ENCODE measurements around the gene MED13L. TPM values are rescaled to one million over a fixed set of nuclear protein-coding genes. Genes with fewer than 3 reads are reported as not detected.
"Not testable (repeated sequence)": the region's sequence is repeated elsewhere in the genome, so short reads cannot be mapped to it uniquely, and the experiment has no call there.

MED13L gene
- total RNA-seq, 1 experiment from 2014 or later, result 62.6 TPM

GRCh38 chr12:116057356-116057755 lies 220.1 kb downstream of the MED13L start:
- no peak for DNase-seq (ENCODE audit: low spot score)
- in situ Hi-C loops (cut with HindIII; ENCODE audit: low sequenced_read_pairs), result no loop called here

- in situ Hi-C loops (cut with HindIII; ENCODE audit: low sequenced_read_pairs), result no loop called here
- DNase-seq (ENCODE audit: low spot score), result peak; percentile 67
Measured at GRCh38 chr12:116055895-116056607, 221.4 kb downstream of the MED13L start.

GRCh38 chr12:116054280-116054679 lies 223.2 kb downstream of the MED13L start:
- in situ Hi-C loops (cut with HindIII; ENCODE audit: low sequenced_read_pairs), result no loop called here
- DNase-seq (ENCODE audit: low spot score), result no peak

- DNase-seq (ENCODE audit: low spot score), result peak; percentile 54
Measured at GRCh38 chr12:116053479-116054200, 223.9 kb downstream of the MED13L start.

GRCh38 chr12:116050275-116050674 lies 227.2 kb downstream of the MED13L start:
- in situ Hi-C loops (cut with HindIII; ENCODE audit: low sequenced_read_pairs), result no loop called here
- DNase-seq (ENCODE audit: low spot score), result no peak

More at GRCh38 chr12:116053479-116054200, 223.9 kb downstream of the MED13L start:
- in situ Hi-C loops (cut with HindIII; ENCODE audit: low sequenced_read_pairs), result no loop called here

- DNase-seq (ENCODE audit: low spot score), result peak; percentile 51
- in situ Hi-C loops (cut with HindIII; ENCODE audit: low sequenced_read_pairs), result no loop called here
Measured at GRCh38 chr12:116048879-116049278, 228.6 kb downstream of the MED13L start.

GRCh38 chr12:116046039-116046438 lies 231.5 kb downstream of the MED13L start:
- in situ Hi-C loops (cut with HindIII; ENCODE audit: low sequenced_read_pairs), result no loop called here
- no peak for DNase-seq (ENCODE audit: low spot score)

- in situ Hi-C loops (cut with HindIII; ENCODE audit: low sequenced_read_pairs), result no loop called here
- DNase-seq (ENCODE audit: low spot score), result no peak
Measured at GRCh38 chr12:116045150-116045549, 232.3 kb downstream of the MED13L start.

- no peak for DNase-seq (ENCODE audit: low spot score)
- in situ Hi-C loops (cut with HindIII; ENCODE audit: low sequenced_read_pairs), result no loop called here
Measured at GRCh38 chr12:116043659-116044535, 233.6 kb downstream of the MED13L start.

GRCh38 chr12:116040402-116040801 lies 237.1 kb downstream of the MED13L start:
- no peak for DNase-seq (ENCODE audit: low spot score)
- in situ Hi-C loops (cut with HindIII; ENCODE audit: low sequenced_read_pairs), result no loop called here

- in situ Hi-C loops (cut with HindIII; ENCODE audit: low sequenced_read_pairs), result no loop called here
- peak; percentile 85 for DNase-seq (ENCODE audit: low spot score)
Measured at GRCh38 chr12:116039081-116039480, 238.4 kb downstream of the MED13L start.

- in situ Hi-C loops (cut with HindIII; ENCODE audit: low sequenced_read_pairs), result no loop called here
- DNase-seq (ENCODE audit: low spot score), result no peak
Measured at GRCh38 chr12:116037941-116038837, 239.3 kb downstream of the MED13L start.

GRCh38 chr12:116033765-116034164 lies 243.7 kb downstream of the MED13L start:
- in situ Hi-C loops (cut with HindIII; ENCODE audit: low sequenced_read_pairs), result no loop called here
- DNase-seq (ENCODE audit: low spot score), result no peak

GRCh38 chr12:116031624-116032023 lies 245.9 kb downstream of the MED13L start:
- DNase-seq (ENCODE audit: low spot score); in situ Hi-C loops (cut with HindIII; ENCODE audit: low sequenced_read_pairs): not testable (repeated sequence)

GRCh38 chr12:116028619-116029018 lies 248.9 kb downstream of the MED13L start:
- in situ Hi-C loops (cut with HindIII; ENCODE audit: low sequenced_read_pairs), result no loop called here
- no peak for DNase-seq (ENCODE audit: low spot score)

- DNase-seq (ENCODE audit: low spot score), result peak; percentile 75
- in situ Hi-C loops (cut with HindIII; ENCODE audit: low sequenced_read_pairs), result no loop called here
Measured at GRCh38 chr12:116027551-116027821, 250.0 kb downstream of the MED13L start.

GRCh38 chr12:116026768-116027550 lies 250.5 kb downstream of the MED13L start:
- DNase-seq (ENCODE audit: low spot score), result peak; percentile 78
- in situ Hi-C loops (cut with HindIII; ENCODE audit: low sequenced_read_pairs), result no loop called here

- in situ Hi-C loops (cut with HindIII; ENCODE audit: low sequenced_read_pairs), result no loop called here
- no peak for DNase-seq (ENCODE audit: low spot score)
Measured at GRCh38 chr12:116026346-116026745, 251.1 kb downstream of the MED13L start.

All from G401 (cell line).